Neural progenitor cell (in vitro differentiated cells): ENCODE data around the gene PDCD4. TPM values are rescaled to one million over a fixed set of nuclear protein-coding genes. Genes with fewer than 3 reads are reported as not detected.

Experiments used
- DNase-seq: peaks from one replicate; pipeline ENCODE4 v3.0.0-alpha.2; 2016; ENCODE audit warnings: low spot score
- H2AFZ ChIP-seq: fragments of 200-600 bp; sonication (generic); replicated peaks from 2 replicates; pipeline ENCODE4 v1.6.1; 2016; ENCODE audit warnings: antibody characterized with exemption
- H3F3A ChIP-seq: fragments of 200-600 bp; sonication (generic); 2 replicates; pipeline ENCODE4 v1.6.1; 2016; ENCODE audit warnings: antibody characterized with exemption, low read depth
- H3K27ac ChIP-seq: fragments of 200-600 bp; sonication (generic); 2 replicates; pipeline ENCODE4 v1.5.1; 2016; ENCODE audit warnings: mild to moderate bottlenecking
- H3K27me3 ChIP-seq: fragments of 200-600 bp; sonication (generic); 2 replicates; pipeline ENCODE4 v1.6.1; 2016; ENCODE audit warnings: mild to moderate bottlenecking, moderate library complexity
- H3K36me3 ChIP-seq: fragments of 200-600 bp; sonication (generic); 2 replicates; pipeline ENCODE4 v1.5.1; 2016
- H3K4me1 ChIP-seq: fragments of 200-600 bp; sonication (generic); 2 replicates; pipeline ENCODE4 v1.6.1; 2016; ENCODE audit warnings: mixed run types
- H3K4me2 ChIP-seq: fragments of 200-600 bp; sonication (generic); 2 replicates; pipeline ENCODE4 v1.6.1; 2016
- H3K4me3 ChIP-seq: fragments of 200-600 bp; sonication (generic); 2 replicates; pipeline ENCODE4 v1.5.1; 2016
- H3K79me2 ChIP-seq: fragments of 200-600 bp; sonication (generic); 2 replicates; pipeline ENCODE4 v1.6.1; 2016; ENCODE audit warnings: low read depth
- H3K9ac ChIP-seq: fragments of 200-600 bp; sonication (generic); 2 replicates; pipeline ENCODE4 v1.6.1; 2016
- H3K9me3 ChIP-seq: fragments of 200-600 bp; sonication (generic); 2 replicates; pipeline ENCODE4 v1.5.1; 2016; ENCODE audit warnings: low read depth
- H4K20me1 ChIP-seq: fragments of 200-600 bp; sonication (generic); 2 replicates; pipeline ENCODE4 v1.6.1; 2016; ENCODE audit warnings: low read depth
- H3K27ac Mint-ChIP-seq: 3 replicates; pipeline ENCODE4 v1.8.0; 2021; ENCODE audit warnings: mixed read lengths
- H3K27me3 Mint-ChIP-seq: 2 replicates; pipeline ENCODE4 v1.8.0; 2022; ENCODE audit warnings: low read depth, mild to moderate bottlenecking, inconsistent platforms, moderate library complexity, mixed read lengths; ENCODE audit not compliant: insufficient read depth
- H3K36me3 Mint-ChIP-seq: 3 replicates; pipeline ENCODE4 v1.8.0; 2021; ENCODE audit warnings: mixed read lengths
- H3K4me1 Mint-ChIP-seq: 3 replicates; pipeline ENCODE4 v1.8.0; 2021; ENCODE audit warnings: mixed read lengths
- H3K4me3 Mint-ChIP-seq: 3 replicates; pipeline ENCODE4 v1.8.0; 2021; ENCODE audit warnings: mild to moderate bottlenecking, moderate library complexity, mixed read lengths
- H3K9me3 Mint-ChIP-seq: 3 replicates; pipeline ENCODE4 v1.8.0; 2020; ENCODE audit warnings: mixed read lengths
- CTCF ChIP-seq: fragments of 200-600 bp; sonication (generic); IDR thresholded peaks from 2 replicates; pipeline ENCODE4 v1.5.1; 2017; ENCODE audit warnings: antibody characterized with exemption, mild to moderate bottlenecking
- EZH2 ChIP-seq: fragments of 200-600 bp; sonication (generic); IDR thresholded peaks from 2 replicates; pipeline ENCODE4 v1.6.1; 2017; ENCODE audit warnings: antibody characterized with exemption, mild to moderate bottlenecking, moderate library complexity
- EZH2phosphoT487 ChIP-seq: fragments of 200-600 bp; sonication (generic); IDR thresholded peaks from 2 replicates; pipeline ENCODE4 v1.6.1; 2017; ENCODE audit warnings: antibody characterized with exemption
- total RNA-seq: library from RNA; depleted of rRNA; stranded (reverse); fragments of >200 nt; gene quantifications from 2 replicates; pipeline ENCODE4 v1.2.3, GENCODE V29; 2015; ENCODE audit warnings: low replicate concordance

The PDCD4 gene
- total RNA-seq, 1 donor from 2014 or later, result 106 TPM

GRCh38 chr10:110918269-110918642 is 46.5 kb downstream of the PDCD4 start:
- peak overlapping the region; percentile 98 for H3K27ac ChIP-seq

DNA sequence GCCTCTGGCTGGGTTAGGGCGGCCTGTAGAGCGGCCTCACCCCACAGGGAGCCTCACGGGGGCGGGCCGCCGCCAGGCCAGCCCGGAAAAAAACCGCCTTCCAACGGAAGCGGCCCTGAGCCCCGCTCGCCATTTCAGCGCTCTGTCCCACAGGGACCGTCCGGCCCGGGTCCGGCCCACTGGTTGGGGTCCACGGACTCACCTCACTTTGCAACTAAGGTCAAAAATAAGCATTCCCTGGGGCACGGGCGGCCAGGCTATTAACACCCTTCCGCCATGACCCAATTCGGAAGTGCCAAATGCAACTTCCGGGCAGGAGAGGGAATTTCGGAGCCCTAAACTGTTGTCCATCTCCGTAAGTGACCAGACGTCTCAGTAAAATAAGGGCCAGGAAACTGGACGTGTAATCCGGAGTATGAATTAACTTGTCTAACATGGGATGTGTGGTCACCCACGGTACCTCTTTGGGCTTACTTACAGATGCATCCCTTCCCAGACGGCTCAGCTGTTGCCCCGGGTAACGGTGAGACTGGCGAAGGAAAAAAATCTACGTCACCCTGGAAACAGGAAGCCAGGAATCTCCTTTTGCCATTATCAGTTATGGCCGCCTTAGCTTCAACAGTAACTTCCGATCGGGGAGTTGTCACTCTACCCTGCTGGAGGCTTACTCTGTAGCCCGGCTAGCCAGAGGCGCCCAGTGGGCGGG is 47.1 kb downstream of the PDCD4 start, which contains the start of gene BBIP1:
BBIP1 (minus strand) TSS at position 538 of the 706 bp plus-strand sequence. CDS start 1,023 bp downstream, outside the sequence.
- TF ChIP-seq EZH2 (no peak), EZH2phosphoT487 (no peak), CTCF (no peak)
- H3K27ac Mint-ChIP-seq, result peak within 1 kb of the TSS; percentile 99

More at GRCh38 chr10:110918269-110918642, 46.5 kb downstream of the PDCD4 start:
- Mint-ChIP-seq H3K27ac (peak overlapping the region; percentile 92), H3K36me3 (peaks cover 2% of the 10 kb centered on the region), H3K4me3 (peak overlapping the region; percentile 96), H3K4me1 (peaks cover 27% of the 10 kb centered on the region), H3K9me3 (no peaks in the 10 kb centered on the region), H3K27me3 (peaks cover 4% of the 10 kb centered on the region)
- Histone ChIP-seq H3K36me3 (no peaks in the 10 kb centered on the region), H3K4me3 (peak overlapping the region; percentile 86), H3K79me2 (peaks cover 54% of the 10 kb centered on the region), H3K9ac (peak overlapping the region; percentile 60), H3K4me1 (peaks cover 19% of the 10 kb centered on the region), H3K27me3 (no peaks in the 10 kb centered on the region), H2AFZ (peak overlapping the region; percentile 81), H3K4me2 (peak overlapping the region; percentile 86), H4K20me1 (peaks cover 29% of the 10 kb centered on the region), H3F3A (peaks cover 10% of the 10 kb centered on the region), H3K9me3 (no peaks in the 10 kb centered on the region)
- no peak for TF ChIP-seq CTCF
- TF ChIP-seq EZH2, result no peak
- no peak for TF ChIP-seq EZH2phosphoT487
- peak; percentile 98 for DNase-seq

GRCh38 chr10:110919349-110919931 is 47.7 kb downstream of the PDCD4 start, which contains the start of gene SHOC2:
SHOC2 (plus strand) TSS chr10:110919604; CDS start chr10:110964359, 44,755 bp downstream.
- Histone ChIP-seq H2AFZ (peak within 1 kb of the TSS; percentile 98), H4K20me1 (peaks cover 40% of the 10 kb centered on the region), H3K79me2 (peaks cover 66% of the 10 kb centered on the region), H3K4me3 (peak within 1 kb of the TSS; percentile 86), H3K36me3 (peaks cover 5% of the 10 kb centered on the region), H3F3A (peaks cover 10% of the 10 kb centered on the region), H3K27ac (peak within 1 kb of the TSS; percentile 98), H3K4me2 (peak within 1 kb of the TSS; percentile 86), H3K9me3 (no peaks in the 10 kb centered on the region), H3K9ac (peak within 1 kb of the TSS; percentile 83), H3K27me3 (no peaks in the 10 kb centered on the region), H3K4me1 (peaks cover 19% of the 10 kb centered on the region)
- peak; percentile 100 for DNase-seq
- Mint-ChIP-seq H3K4me1 (peaks cover 27% of the 10 kb centered on the region), H3K4me3 (peak within 1 kb of the TSS; percentile 96), H3K9me3 (no peaks in the 10 kb centered on the region), H3K36me3 (peaks cover 3% of the 10 kb centered on the region), H3K27me3 (peaks cover 4% of the 10 kb centered on the region), H3K27ac (peak within 1 kb of the TSS; percentile 99)
- peak; percentile 32 for TF ChIP-seq CTCF
- no peak for TF ChIP-seq EZH2phosphoT487
- TF ChIP-seq EZH2, result no peak

More for the DNA sequence above, 47.1 kb downstream of the PDCD4 start, which contains the start of gene BBIP1:
- H2AFZ ChIP-seq, result peak within 1 kb of the TSS; percentile 98
- no peaks in the 10 kb centered on the region for H3K27me3 ChIP-seq
- H3K4me1 ChIP-seq, result peaks cover 19% of the 10 kb centered on the region
- H3K9me3 ChIP-seq, result no peaks in the 10 kb centered on the region
- no peak for DNase-seq
- H3K9me3 Mint-ChIP-seq, result no peaks in the 10 kb centered on the region
- H3K36me3 Mint-ChIP-seq, result peaks cover 2% of the 10 kb centered on the region
- H3K4me1 Mint-ChIP-seq, result peaks cover 27% of the 10 kb centered on the region
- peaks cover 59% of the 10 kb centered on the region for H3K79me2 ChIP-seq
- peaks cover 2% of the 10 kb centered on the region for H3K36me3 ChIP-seq
- peak within 1 kb of the TSS; percentile 86 for H3K4me3 ChIP-seq
- H3F3A ChIP-seq, result peaks cover 10% of the 10 kb centered on the region
- peaks cover 4% of the 10 kb centered on the region for H3K27me3 Mint-ChIP-seq
- H3K4me2 ChIP-seq, result peak within 1 kb of the TSS; percentile 86
- H3K4me3 Mint-ChIP-seq, result peak within 1 kb of the TSS; percentile 96
- peaks cover 34% of the 10 kb centered on the region for H4K20me1 ChIP-seq
- peak within 1 kb of the TSS; percentile 98 for H3K27ac ChIP-seq
- H3K9ac ChIP-seq, result peak within 1 kb of the TSS; percentile 83
